GM11168 (cell line): ENCODE data around the gene AHSG.
"Not testable (repeated sequence)": the region's sequence is repeated elsewhere in the genome, so short reads cannot be mapped to it uniquely, and the experiment has no call there.

Experiments used
- in situ Hi-C: fragments of 300-500 bp; cut with MboI; formaldehyde crosslinking; loops from one replicate; pipeline ENCODE4 v1.12.0; 2022; ENCODE audit warnings: low sequenced_read_pairs; ENCODE audit not compliant: unreplicated experiment

Gene AHSG

GRCh38 chr3:186614597-186615483 lies 2.0 kb downstream of the AHSG start:
- in situ Hi-C loops: loop anchor here (5.0 kb wide), 1 partner anchor 207 kb away; no protein-coding TSS in a partner anchor

GRCh38 chr3:186616299-186616617 lies 3.4 kb downstream of the AHSG start:
- in situ Hi-C loops: loop anchor here (5.0 kb wide), 1 partner anchor 206 kb away; no protein-coding TSS in a partner anchor

DNA sequence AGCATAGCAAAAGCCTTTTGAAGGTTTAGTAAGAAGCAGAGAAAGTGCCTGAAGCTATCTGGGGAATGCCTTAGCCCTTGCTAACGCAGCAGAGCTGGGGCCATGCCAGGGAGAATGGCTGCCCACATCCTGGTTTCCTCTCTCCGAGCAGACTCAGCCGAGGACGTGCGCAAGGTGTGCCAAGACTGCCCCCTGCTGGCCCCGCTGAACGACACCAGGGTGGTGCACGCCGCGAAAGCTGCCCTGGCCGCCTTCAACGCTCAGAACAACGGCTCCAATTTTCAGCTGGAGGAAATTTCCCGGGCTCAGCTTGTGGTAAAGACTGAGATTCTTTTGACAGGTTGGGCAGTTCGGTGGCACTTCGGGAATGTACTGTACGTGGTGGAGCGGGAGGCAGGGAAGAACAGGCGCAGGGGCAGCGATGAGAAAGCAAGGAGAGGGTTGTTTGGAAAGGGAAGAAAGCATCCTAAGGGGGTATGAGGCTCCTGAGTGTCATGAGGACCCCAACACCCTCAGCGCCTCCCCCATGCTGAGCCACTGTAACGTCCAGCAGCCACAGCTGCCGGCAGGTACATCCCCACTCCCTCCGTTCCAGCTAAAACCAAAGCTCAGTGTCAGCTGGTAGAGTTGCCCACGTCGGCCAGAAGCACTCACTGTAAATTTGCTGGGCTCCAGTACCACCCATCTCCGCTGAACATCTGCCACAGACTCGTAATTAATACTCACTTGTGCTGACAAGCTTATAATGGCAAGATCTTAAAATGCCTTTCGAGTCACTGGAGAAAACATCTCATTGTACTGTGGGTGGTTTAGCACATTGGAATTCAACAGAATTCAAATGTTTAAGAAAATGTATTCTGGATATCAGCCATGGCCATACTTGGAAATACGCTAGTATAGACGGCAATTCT lies 4.4 kb downstream of the AHSG start:
- in situ Hi-C loops: loop anchor here (5.0 kb wide), 1 partner anchor 205 kb away; no protein-coding TSS in a partner anchor

DNA sequence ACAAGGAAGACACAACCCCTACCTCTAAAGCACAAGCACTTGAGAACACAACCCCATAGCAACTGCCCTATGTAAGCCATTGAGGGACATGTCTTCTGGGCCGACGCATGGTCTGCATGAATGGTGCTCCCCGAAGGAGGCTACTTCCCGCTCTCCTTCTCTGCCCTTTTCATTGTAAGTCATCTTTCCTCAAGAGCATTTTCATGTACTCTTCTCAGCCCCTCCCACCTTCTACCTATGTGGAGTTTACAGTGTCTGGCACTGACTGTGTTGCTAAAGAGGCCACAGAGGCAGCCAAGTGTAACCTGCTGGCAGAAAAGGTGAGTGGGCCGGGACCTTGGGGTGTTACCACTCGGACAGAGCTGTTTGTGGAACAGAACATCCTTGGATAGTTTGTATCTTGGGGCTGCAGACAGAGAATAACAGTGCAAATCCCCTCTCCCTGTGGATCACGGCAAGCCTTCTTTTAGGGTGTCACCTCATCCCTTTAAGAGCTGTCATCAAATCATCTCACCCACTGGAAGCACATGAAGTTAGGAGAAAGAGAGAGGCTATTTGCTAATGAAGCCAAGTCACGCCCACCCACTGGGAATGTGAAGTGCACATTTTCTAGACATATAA lies 5.6 kb downstream of the AHSG start:
- in situ Hi-C loops: loop anchor here (5.0 kb wide), 1 partner anchor 204 kb away; no protein-coding TSS in a partner anchor

DNA sequence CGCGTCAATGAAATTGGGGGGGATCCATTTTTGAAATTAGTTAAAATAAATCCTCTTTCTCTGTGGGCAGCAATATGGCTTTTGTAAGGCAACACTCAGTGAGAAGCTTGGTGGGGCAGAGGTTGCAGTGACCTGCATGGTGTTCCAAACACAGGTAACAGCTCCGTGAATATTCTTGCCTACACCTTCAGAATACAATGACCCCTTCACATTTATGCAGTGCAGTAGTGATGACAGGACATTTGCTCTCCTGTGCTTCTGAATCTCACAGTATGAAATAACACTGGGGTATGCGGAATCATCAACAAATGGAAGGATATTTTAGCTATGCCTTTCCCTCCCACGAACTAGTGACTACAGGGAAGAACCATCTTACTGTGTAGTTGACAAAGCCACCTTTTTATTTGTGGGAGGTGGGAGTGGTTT lies 6.9 kb downstream of the AHSG start:
- in situ Hi-C loops: loop anchor here (5.0 kb wide), 1 partner anchor 203 kb away; no protein-coding TSS in a partner anchor

DNA sequence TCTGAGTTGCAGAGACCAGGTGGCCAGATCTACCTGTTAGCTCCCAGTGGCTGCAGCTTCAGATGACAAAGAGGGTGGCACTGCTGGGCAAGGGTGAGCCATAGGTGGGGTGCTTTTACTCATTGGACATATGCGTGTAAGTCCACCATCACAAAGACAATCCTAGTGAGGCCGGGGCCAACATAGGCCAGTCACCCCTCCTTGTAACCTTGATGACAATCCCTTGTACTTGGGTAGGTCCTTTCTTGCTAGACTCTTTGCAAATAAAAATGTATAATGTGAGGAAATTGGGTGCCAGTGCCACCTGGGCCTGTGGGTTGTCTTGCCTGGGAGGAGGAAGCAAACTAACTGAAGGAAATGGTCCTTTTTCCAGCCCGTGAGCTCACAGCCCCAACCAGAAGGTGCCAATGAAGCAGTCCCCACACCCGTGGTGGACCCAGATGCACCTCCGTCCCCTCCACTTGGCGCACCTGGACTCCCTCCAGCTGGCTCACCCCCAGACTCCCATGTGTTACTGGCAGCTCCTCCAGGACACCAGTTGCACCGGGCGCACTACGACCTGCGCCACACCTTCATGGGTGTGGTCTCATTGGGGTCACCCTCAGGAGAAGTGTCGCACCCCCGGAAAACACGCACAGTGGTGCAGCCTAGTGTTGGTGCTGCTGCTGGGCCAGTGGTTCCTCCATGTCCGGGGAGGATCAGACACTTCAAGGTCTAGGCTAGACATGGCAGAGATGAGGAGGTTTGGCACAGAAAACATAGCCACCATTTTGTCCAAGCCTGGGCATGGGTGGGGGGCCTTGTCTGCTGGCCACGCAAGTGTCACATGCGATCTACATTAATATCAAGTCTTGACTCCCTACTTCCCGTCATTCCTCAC lies 7.6 kb downstream of the AHSG start:
- in situ Hi-C loops: no loop called here

- in situ Hi-C loops: no loop called here
Observed at GRCh38 chr3:186621894-186622650, 9.2 kb downstream of the AHSG start.

DNA sequence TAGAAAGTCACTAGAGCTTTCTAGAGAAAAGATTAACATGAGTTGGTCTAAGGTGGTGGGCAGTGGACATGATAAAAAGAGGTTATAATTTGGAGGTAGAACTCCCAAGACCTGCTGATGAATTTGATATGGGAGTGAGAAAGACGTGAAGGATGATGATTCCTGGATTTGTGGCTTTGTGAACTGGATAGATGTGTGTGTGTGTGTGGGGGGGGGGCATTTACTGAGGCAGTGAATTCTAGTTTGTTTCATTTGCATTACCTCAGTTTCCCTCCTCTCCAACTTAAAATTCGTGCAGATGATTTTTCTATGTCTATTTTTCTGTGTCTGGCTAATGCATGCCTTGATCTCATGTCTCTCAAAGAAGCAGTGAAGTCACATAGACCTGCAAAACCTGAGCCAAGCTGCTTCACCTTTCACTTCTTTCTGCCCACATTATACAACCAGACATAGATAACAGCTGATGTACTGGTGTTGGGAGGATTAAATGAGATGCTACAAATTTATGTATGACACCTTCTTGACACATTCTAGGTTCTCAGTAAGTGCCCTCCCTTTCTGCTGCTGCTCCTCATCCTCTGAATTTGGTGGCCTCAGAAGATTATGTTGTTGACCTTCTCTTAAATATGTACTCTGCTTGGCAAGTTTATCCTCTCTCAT lies 9.9 kb downstream of the AHSG start:
- in situ Hi-C loops: no loop called here

GRCh38 chr3:186624598-186624997 lies 11.7 kb downstream of the AHSG start:
- in situ Hi-C loops: no loop called here

- in situ Hi-C loops: no loop called here
Observed at GRCh38 chr3:186625600-186626042, 12.8 kb downstream of the AHSG start.

GRCh38 chr3:186626254-186626847 lies 13.5 kb downstream of the AHSG start:
- in situ Hi-C loops: no loop called here

- in situ Hi-C loops: no loop called here
Observed at GRCh38 chr3:186627852-186628414, 15.1 kb downstream of the AHSG start.

GRCh38 chr3:186628756-186629155 lies 15.9 kb downstream of the AHSG start:
- in situ Hi-C loops: no loop called here

- in situ Hi-C loops: no loop called here
Observed at GRCh38 chr3:186630950-186631641, 18.2 kb downstream of the AHSG start.

- in situ Hi-C loops: no loop called here
Observed at GRCh38 chr3:186633481-186633880, 20.6 kb downstream of the AHSG start.

GRCh38 chr3:186634207-186634606 lies 21.3 kb downstream of the AHSG start:
- in situ Hi-C loops: not testable (repeated sequence)

DNA sequence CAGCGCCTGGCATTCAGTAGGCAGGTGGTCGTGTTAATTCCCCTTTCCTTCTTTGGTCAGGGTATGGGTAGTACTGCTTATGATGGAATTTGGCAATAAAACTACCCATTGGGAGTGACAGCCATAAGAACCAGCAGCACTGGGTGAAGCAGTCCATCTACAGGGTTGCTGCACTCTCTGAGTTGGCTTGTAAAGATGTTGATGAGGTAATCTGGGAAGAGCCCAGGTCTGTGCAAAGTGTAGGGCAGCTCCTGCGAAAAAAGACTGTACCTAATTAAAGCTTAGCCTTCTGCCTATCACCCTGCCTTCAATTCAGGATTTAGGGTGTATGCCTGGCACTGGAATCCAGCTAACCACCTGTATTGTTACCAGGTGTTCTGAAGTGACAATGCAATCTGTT lies 22.7 kb downstream of the AHSG start:
- in situ Hi-C loops: no loop called here
